HG02973 (cell line): ENCODE data around the gene OR2T27.
"Not testable (repeated sequence)": the region's sequence is repeated elsewhere in the genome, so short reads cannot be mapped to it uniquely, and the experiment has no call there.

Experiments used
- ATAC-seq: cut with Tn5 transposase; IDR thresholded peaks from one replicate; pipeline ENCODE4 v1.9.1; 2021; ENCODE audit warnings: moderate library complexity; ENCODE audit not compliant: unreplicated experiment

The OR2T27 gene

DNA sequence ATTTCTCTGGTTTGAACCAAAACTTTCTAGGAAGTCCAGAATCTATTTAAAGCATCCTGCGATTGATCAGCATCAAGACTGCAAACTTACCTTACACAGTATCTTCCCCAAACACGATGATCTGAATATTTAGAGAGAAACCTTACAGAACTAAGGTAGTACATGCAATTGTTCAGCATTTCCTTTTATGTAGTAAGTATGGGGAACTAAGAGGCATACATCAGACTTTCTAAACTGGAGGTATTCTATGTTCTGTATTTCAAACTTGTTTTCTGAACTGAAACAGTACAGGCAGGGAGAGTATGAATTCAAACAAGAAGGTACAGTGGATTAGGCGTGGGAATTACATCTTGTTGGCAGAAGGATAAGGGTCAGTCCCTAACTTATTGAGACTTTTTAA, at the start of gene OR2T27:
TSS of gene OR2T27 (minus strand) at position 175 of the 400 bp plus-strand sequence. CDS start 4,644 bp downstream, outside the sequence.
- ATAC-seq: not testable (repeated sequence)

GRCh38 chr1:248704606-248705005, 49.3 kb upstream of the OR2T27 start:
- ATAC-seq: no peak

- ATAC-seq: no peak
These were observed 48.3 kb upstream of the OR2T27 start for GRCh38 chr1:248703674-248704073.

- ATAC-seq: no peak
These were observed 47.4 kb upstream of the OR2T27 start, which contains the start of gene OR14I1 for GRCh38 chr1:248702714-248703113. OR14I1 (minus strand) TSS chr1:248702766.

GRCh38 chr1:248699099-248699498, 43.8 kb upstream of the OR2T27 start:
- no peak for ATAC-seq

DNA sequence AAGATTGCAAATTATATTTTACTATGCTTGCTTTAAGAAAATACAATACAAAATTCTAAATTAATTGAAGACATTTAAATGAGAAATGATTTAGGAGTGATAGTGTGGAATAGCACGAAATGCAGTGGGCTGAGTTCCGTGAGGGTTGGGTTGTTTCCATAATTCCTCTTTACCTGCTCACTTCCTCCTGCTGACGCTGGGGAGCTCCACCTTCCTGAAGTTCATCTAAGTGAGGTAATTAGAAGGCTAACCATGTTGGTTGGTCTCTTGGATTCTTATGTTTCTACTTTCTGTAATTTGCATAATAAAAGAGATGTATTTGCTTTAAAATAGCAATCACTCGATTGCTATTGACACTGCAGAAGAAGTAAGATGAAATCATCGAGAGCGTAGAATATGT, 42.6 kb upstream of the OR2T27 start:
- no peak for ATAC-seq

DNA sequence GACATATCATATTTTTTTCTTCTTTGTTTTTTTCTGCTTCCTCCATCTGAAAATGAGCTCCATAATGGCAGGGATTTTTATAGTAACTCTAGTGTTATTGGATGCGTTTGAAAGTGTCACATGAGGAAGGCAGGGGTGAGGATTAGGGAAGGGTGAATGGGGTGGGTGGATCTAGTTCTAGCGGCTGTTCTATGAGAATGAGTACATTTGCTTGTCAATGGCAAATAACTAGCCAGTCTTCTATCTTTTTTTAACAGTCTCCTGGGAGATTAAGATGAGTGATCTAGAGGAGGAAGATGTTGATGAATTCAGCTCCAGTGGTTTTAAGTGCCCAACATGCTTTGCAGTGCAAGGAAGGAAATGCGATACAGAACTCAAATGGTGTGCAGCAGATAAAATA, 41.4 kb upstream of the OR2T27 start:
- ATAC-seq: no peak

DNA sequence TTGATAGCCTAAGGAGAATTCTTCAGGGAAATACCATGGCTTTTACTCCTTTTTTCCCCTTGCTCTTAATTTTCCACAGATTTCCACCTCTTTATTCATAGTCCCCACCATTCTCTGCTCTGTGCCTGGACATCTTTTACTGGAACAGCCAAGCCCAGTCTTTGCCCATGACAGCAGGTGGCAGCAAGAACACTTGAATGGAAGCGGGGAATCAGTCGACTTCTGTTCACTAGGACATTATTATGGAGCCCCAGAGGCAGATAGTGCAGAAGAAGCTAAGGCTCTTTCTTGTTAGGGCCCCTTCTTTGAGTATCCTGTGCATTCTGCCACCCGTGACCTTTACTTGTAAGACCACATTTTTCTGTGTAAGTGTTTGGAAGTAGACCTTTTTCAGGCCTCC, 40.9 kb upstream of the OR2T27 start:
- ATAC-seq: no peak

- ATAC-seq: no peak
These were observed 40.3 kb upstream of the OR2T27 start for GRCh38 chr1:248695451-248696132.

- ATAC-seq: no peak
These were observed 36.3 kb upstream of the OR2T27 start for GRCh38 chr1:248691567-248692155.

GRCh38 chr1:248688527-248689298, 33.4 kb upstream of the OR2T27 start:
- ATAC-seq: peak; percentile 63

DNA sequence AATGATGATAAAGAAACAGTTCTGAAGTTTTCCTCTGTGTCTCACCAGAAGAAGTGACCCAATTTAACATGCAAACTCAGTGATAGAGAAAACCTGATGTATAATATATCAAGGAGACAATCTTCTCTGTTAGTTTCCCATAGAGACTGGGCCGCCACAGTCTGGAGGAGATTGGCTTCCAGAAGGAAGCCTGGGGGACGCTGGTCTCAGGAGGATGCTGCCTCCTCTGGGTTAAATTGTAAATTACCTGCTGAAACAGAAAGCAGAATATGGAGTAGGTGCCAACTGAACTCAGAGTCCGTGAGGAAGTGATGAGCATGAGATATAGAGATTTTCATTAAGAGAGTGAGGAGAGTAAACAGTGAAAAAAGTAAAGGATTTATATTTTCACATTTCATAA, 31.5 kb upstream of the OR2T27 start:
- peak; percentile 80 for ATAC-seq

GRCh38 chr1:248681651-248682050, 26.3 kb upstream of the OR2T27 start:
- ATAC-seq: no peak

DNA sequence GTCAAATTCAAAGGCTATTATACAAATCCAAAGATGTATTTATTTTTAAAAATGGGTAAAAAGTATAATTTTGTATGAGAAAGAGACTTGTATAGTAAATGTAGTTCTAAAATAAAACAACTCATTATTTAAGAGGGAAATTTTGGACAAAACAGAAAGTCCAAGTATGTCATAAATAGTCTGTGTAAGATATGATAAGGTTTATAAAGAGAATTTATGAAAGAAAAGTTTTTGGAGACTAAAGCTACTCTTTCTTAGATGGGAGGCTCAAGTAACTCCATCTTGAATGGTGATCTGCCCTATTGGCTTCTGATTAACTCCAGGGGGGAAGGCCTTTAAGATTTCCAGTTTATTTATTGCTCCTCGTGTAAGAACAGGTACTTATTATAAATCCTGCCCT, 14.7 kb upstream of the OR2T27 start:
- ATAC-seq: no peak

DNA sequence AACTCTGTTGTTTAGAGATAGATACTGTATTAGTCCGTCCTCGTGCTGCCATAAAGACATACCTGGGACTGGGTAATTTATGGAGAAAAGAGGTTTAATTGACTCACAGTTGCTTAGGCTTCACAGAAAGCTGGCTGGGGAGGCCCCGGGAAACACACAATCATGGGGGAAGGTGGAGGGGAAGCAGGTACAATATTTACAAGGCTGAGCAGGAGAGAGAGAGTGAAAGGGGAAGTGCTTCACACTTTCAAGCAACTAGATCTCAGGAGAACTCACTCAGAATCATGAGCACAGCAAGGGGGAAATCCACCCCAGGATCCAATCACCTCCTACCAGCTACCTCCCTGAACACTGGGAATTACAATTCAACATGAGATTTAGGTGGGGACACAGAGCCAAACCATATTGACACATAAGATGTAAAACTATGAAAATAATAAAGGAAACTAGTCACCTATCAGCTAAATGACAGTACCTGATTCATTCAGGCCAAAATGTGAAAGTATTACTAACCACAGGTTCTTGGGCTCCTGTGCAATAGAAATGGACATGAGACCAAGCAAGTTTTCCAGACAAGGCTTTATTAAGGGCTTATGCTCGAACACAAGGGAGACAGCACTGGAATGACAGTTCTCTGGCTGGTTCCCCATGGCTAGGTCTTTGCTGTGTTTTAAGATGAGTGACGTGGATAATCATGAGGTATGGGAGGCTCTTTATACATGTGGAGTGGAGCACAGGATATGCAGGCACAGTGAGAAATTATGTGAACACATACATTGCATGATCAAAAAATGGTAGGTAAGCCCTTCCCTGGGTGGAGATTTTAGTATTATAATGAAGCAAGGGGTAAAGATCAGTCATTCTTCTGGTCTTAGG, 8.4 kb upstream of the OR2T27 start:
- ATAC-seq: peak; percentile 95

DNA sequence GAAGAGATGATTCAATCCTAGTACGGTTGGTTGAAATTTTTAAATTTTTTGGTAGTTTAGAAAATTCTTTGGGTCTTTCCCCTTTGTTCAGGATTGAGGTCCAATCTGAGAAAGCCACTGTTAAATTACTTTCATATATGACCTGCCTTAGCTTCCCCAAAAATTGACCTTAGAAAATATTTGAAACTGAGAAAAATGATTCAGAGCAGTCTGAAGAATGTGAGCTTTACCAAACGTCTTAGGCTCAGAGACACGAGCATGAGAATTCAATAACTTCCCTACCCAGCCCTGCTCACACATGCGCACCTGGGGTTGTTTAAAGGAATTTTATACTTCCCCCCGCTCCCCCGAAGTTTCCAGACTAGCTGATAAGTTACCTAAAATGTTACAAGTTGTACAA, 1.5 kb upstream of the OR2T27 start:
- ATAC-seq: peak; percentile 43

DNA sequence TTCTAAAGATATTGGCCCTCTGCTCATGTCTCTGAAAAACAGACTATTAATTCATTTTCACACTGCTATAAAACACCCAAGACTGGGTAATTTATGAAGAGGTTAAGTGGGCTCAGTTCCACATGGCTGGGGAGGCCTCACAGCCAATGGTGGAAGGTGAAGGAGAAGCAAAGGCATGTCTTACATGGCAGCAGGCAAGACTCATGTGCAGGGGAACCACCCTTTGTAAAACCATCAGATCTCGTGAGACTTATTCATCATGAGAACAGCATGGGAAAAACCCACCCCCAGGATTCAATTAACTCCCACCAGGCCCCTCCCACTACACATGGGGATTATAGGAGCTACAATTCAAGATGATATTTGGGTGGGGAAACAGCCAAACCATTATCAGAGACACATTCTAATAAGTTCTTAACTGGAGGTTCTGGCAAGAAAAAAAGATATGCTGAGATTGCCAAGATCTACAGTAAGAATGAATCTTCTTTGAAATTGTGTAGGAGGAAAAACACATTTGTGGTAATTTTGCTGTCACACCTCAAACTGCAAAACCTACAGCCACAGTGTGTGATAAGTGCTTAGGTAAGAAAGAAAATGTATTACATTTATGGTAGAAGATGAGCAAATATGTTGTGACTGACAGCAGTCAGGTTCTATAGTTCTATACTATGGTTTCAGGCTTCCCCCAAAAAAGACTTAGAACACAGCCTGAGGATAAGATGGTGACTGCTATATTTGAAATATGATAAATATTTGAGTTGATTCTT, 6.4 kb downstream of the OR2T27 start:
- not testable (repeated sequence) for ATAC-seq

DNA sequence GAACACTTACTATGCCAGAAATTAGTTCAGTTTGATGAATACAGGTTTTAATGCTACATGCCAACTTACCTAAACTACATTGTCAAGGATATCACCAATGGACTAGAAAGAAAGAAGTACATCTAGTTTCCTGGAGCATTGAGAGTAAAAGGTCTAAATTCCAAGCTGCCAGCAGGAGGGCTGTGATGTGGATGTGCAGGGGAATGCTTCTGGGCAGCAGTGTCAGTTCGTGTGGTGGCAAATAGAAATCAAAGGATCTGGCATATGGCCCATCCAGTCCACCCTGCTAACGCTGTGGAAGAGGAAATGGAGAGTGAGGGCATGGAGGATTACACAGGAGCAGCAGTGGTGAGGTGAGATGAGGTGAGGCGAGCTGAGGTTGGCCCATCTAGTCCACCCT, 10.2 kb downstream of the OR2T27 start, which contains the start of gene OR2T35:
TSS of gene OR2T35 (minus strand) at position 101 of the 400 bp plus-strand sequence. CDS start 6,020 bp downstream, outside the sequence.
- ATAC-seq: not testable (repeated sequence)

- ATAC-seq: peak; percentile 73
These were observed 12.2 kb downstream of the OR2T27 start for GRCh38 chr1:248642971-248643651.
